GM23248 (cell line): ENCODE measurements around the gene ELMO1. TPM values are rescaled to one million over a fixed set of nuclear protein-coding genes. Genes with fewer than 3 reads are reported as not detected.

Source experiments
- DNase-seq: peaks from one replicate; pipeline ENCODE4 v3.0.0-alpha.2; 2015
- H2AFZ ChIP-seq: fragments of 200-600 bp; sonication (generic); 2 replicates; pipeline ENCODE4 v1.6.1; 2016; ENCODE audit warnings: antibody characterized with exemption
- H3F3A ChIP-seq: fragments of 200-600 bp; sonication (generic); 2 replicates; pipeline ENCODE4 v1.6.1; 2016; ENCODE audit warnings: mild to moderate bottlenecking, antibody characterized with exemption, mixed run types; ENCODE audit not compliant: insufficient read depth
- H3K27ac ChIP-seq: fragments of 200-600 bp; sonication (generic); 2 replicates; pipeline ENCODE4 v1.5.1; 2016; ENCODE audit warnings: mild to moderate bottlenecking
- H3K27me3 ChIP-seq: fragments of 200-600 bp; sonication (generic); replicated peaks from 2 replicates; pipeline ENCODE4 v1.6.1; 2016; ENCODE audit warnings: mild to moderate bottlenecking; ENCODE audit not compliant: insufficient read depth
- H3K36me3 ChIP-seq: fragments of 200-600 bp; sonication (generic); 2 replicates; pipeline ENCODE4 v1.6.1; 2016; ENCODE audit warnings: low read depth, mild to moderate bottlenecking
- H3K4me1 ChIP-seq: fragments of 200-600 bp; sonication (generic); 2 replicates; pipeline ENCODE4 v1.6.1; 2016; ENCODE audit warnings: mild to moderate bottlenecking; ENCODE audit not compliant: insufficient read depth
- H3K4me2 ChIP-seq: fragments of 200-600 bp; sonication (generic); one replicate; pipeline ENCODE4 v1.6.1; 2016; ENCODE audit warnings: mild to moderate bottlenecking; ENCODE audit not compliant: unreplicated experiment
- H3K4me3 ChIP-seq: fragments of 200-600 bp; sonication (generic); 2 replicates; pipeline ENCODE4 v1.5.1; 2016; ENCODE audit warnings: mild to moderate bottlenecking
- H3K79me2 ChIP-seq: fragments of 200-600 bp; sonication (generic); 2 replicates; pipeline ENCODE4 v1.6.1; 2016; ENCODE audit warnings: mild to moderate bottlenecking; ENCODE audit not compliant: insufficient read depth
- H3K9ac ChIP-seq: fragments of 200-600 bp; sonication (generic); 2 replicates; pipeline ENCODE4 v1.6.1; 2016; ENCODE audit warnings: mild to moderate bottlenecking
- H3K9me2 ChIP-seq: fragments of 200-600 bp; sonication (generic); 2 replicates; pipeline ENCODE4 v1.6.1; 2016; ENCODE audit warnings: mixed run types, mild to moderate bottlenecking, moderate library complexity; ENCODE audit not compliant: insufficient read depth
- H3K9me3 ChIP-seq: fragments of 200-600 bp; sonication (generic); one replicate; pipeline ENCODE4 v1.6.1; 2017; ENCODE audit warnings: low read depth
- H4K20me1 ChIP-seq: fragments of 200-600 bp; sonication (generic); 2 replicates; pipeline ENCODE4 v1.6.0; 2016; ENCODE audit not compliant: insufficient read depth
- EZH2 ChIP-seq: fragments of 200-600 bp; sonication (generic); IDR thresholded peaks from 2 replicates; pipeline ENCODE4 v1.6.1; 2018; ENCODE audit warnings: antibody characterized with exemption, mild to moderate bottlenecking; ENCODE audit not compliant: insufficient read depth, poor library complexity, severe bottlenecking
- EZH2phosphoT487 ChIP-seq: fragments of 200-600 bp; sonication (generic); IDR thresholded peaks from 2 replicates; pipeline ENCODE4 v1.6.1; 2018; ENCODE audit warnings: antibody characterized with exemption, moderate library complexity, mild to moderate bottlenecking, low read depth; ENCODE audit not compliant: insufficient read depth
- WGBS, 2 experiments: methylation state at CpG; one replicate each; pipeline ENCODE4 v1.1.6; 2015 to 2017; ENCODE audit warnings: low lambda C conversion rate in 2 of 2, low coverage in 1 of 2; ENCODE audit errors: missing lambda C conversion rate in 2 of 2; 5-methylcytosine and 5-hydroxymethylcytosine counted together
- in situ Hi-C: fragments of 300-500 bp; cut with MboI; formaldehyde crosslinking; loops from 2 replicates; pipeline ENCODE4 v1.15.0; 2020
- polyA plus RNA-seq: library from polyadenylated mRNA; unstranded; fragments of >200 nt; fragmentation: Nextera tagmentation; extraction: Ambion mirVana; gene quantifications from 2 replicates; pipeline ENCODE4 v1.2.1, GENCODE V29; 2016
- total RNA-seq: library from RNA; depleted of rRNA; stranded (reverse); fragments of >200 nt; shearing (Covaris generic); gene quantifications from 2 replicates; pipeline ENCODE4 v1.2.3, GENCODE V29; 2014

ELMO1 gene
- total and polyA plus RNA-seq, 2 experiments from 2014 or later: not detected

- Histone ChIP-seq H3K4me2 (no peak overlapping the region), H3K9ac (no peak overlapping the region), H4K20me1 (no peaks in the 10 kb centered on the region), H3K27me3 (no peaks in the 10 kb centered on the region), H2AFZ (no peak overlapping the region), H3F3A (no peaks in the 10 kb centered on the region), H3K4me3 (no peak overlapping the region), H3K4me1 (no peaks in the 10 kb centered on the region), H3K27ac (no peak overlapping the region), H3K36me3 (no peaks in the 10 kb centered on the region), H3K79me2 (no peaks in the 10 kb centered on the region), H3K9me2 (no peaks in the 10 kb centered on the region), H3K9me3 (no peaks in the 10 kb centered on the region)
- in situ Hi-C loops: no loop called here
- no peak for DNase-seq
- TF ChIP-seq EZH2phosphoT487 (no peak), EZH2 (no peak)
- 56 to 62% methylated on average over 3 of the region's 3 CpGs for WGBS, 2 experiments
Observed at GRCh38 chr7:37366445-37366844, 82.2 kb downstream of the ELMO1 start.

- Histone ChIP-seq H3K4me2 (no peak overlapping the region), H3K4me1 (no peaks in the 10 kb centered on the region), H3K27me3 (no peaks in the 10 kb centered on the region), H3K9me2 (no peaks in the 10 kb centered on the region), H3K27ac (no peak overlapping the region), H2AFZ (no peak overlapping the region), H3K4me3 (no peak overlapping the region), H3K36me3 (no peaks in the 10 kb centered on the region), H3K9ac (no peak overlapping the region), H3K79me2 (no peaks in the 10 kb centered on the region), H4K20me1 (no peaks in the 10 kb centered on the region), H3K9me3 (no peaks in the 10 kb centered on the region), H3F3A (no peaks in the 10 kb centered on the region)
- DNase-seq: no peak
- no peak for TF ChIP-seq EZH2
- WGBS, 2 experiments: 28 to 41% methylated on average over 4 of the region's 4 CpGs
- in situ Hi-C loops: no loop called here
Observed at GRCh38 chr7:37365405-37365804, 83.3 kb downstream of the ELMO1 start.

- Histone ChIP-seq H3K36me3 (no peaks in the 10 kb centered on the region), H3K9me3 (no peaks in the 10 kb centered on the region), H3K27me3 (no peaks in the 10 kb centered on the region), H3K79me2 (no peaks in the 10 kb centered on the region), H2AFZ (no peak overlapping the region), H3F3A (no peaks in the 10 kb centered on the region), H4K20me1 (no peaks in the 10 kb centered on the region), H3K27ac (no peak overlapping the region), H3K9ac (no peak overlapping the region), H3K4me2 (no peak overlapping the region), H3K4me3 (no peak overlapping the region), H3K4me1 (no peaks in the 10 kb centered on the region), H3K9me2 (no peaks in the 10 kb centered on the region)
- WGBS, 2 experiments: 49 to 53% methylated on average over 8 of the region's 8 CpGs
- no peak for DNase-seq
- TF ChIP-seq EZH2phosphoT487 (no peak), EZH2 (no peak)
- in situ Hi-C loops: no loop called here
Observed at GRCh38 chr7:37364856-37365255, 83.8 kb downstream of the ELMO1 start.

- Histone ChIP-seq H3K36me3 (no peaks in the 10 kb centered on the region), H3K4me1 (no peaks in the 10 kb centered on the region), H3K9me2 (no peaks in the 10 kb centered on the region), H3K4me3 (no peak overlapping the region), H3F3A (no peaks in the 10 kb centered on the region), H3K79me2 (no peaks in the 10 kb centered on the region), H2AFZ (no peak overlapping the region), H3K9me3 (no peaks in the 10 kb centered on the region), H3K9ac (no peak overlapping the region), H3K27me3 (no peaks in the 10 kb centered on the region), H3K4me2 (no peak overlapping the region), H4K20me1 (no peaks in the 10 kb centered on the region), H3K27ac (no peak overlapping the region)
- DNase-seq: no peak
- no peak for TF ChIP-seq EZH2
- no peak for TF ChIP-seq EZH2phosphoT487
- in situ Hi-C loops: no loop called here
- WGBS, 2 experiments: 50 to 51% methylated on average over 3 of the region's 3 CpGs
Observed at GRCh38 chr7:37363536-37364491, 84.8 kb downstream of the ELMO1 start.
